Lower leg skin (tissue), 3 donors: ENCODE results near the gene GOLGA6A.

Experiments
- CTCF ChIP-seq, 3 donors: fragments of 450-650 bp; IDR thresholded peaks; one replicate each; pipeline ENCODE4 v1.5.1; 2016; ENCODE audit warnings: antibody characterized with exemption in 3 of 3, mild to moderate bottlenecking in 3 of 3, moderate library complexity in 2 of 3
- POLR2A ChIP-seq, 2 donors: fragments of 450-650 bp; IDR thresholded peaks; one replicate each; pipeline ENCODE4 v1.6.1; 2016 to 2017; ENCODE audit warnings: antibody characterized with exemption in 2 of 2, mild to moderate bottlenecking in 1 of 2, moderate library complexity in 1 of 2

GRCh38 chr15:74127255-74127953 is 45.1 kb upstream of the GOLGA6A start:
- peak in 1 of 3 donors; percentile 72 for TF ChIP-seq CTCF (IDR thresholded peaks at IDR 0.05)
- TF ChIP-seq POLR2A (IDR thresholded peaks at IDR 0.05) = no peak
